Breast epithelium (tissue), 3 donors: ENCODE results near the gene TMC5.

Experiments
- POLR2A ChIP-seq: fragments of 450-650 bp; IDR thresholded peaks from one replicate; pipeline ENCODE4 v1.6.1; 2016; ENCODE audit warnings: antibody characterized with exemption, mild to moderate bottlenecking, moderate library complexity
- TF ChIP-seq, protein P1 (sequence below), 3 donors: fragments of 450-650 bp; IDR thresholded peaks; one replicate each; pipeline ENCODE4 v1.5.1; 2016 to 2017; ENCODE audit warnings: antibody characterized with exemption in 3 of 3, mild to moderate bottlenecking in 3 of 3, moderate library complexity in 3 of 3

DNA sequence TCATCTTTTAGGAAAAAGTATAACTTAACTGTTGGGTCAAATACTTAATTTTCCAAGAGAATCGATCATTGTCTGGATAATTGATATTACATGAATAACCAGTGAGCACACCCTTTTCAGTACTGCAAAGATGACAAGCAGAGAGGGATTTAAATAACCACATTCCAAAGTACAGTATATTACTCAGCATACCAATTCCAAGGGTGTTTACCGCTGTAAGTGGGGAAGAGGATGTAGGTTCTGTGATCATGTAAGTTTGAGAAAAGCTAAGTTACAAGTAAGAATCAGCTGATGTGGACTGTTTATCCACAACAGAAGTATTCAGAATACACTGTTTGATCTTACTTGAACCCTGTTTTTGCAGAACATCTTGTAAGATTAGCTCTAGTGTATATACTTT, 98.1 kb downstream of the TMC5 start:
- no peak for TF ChIP-seq POLR2A
- TF ChIP-seq, protein P1, sequence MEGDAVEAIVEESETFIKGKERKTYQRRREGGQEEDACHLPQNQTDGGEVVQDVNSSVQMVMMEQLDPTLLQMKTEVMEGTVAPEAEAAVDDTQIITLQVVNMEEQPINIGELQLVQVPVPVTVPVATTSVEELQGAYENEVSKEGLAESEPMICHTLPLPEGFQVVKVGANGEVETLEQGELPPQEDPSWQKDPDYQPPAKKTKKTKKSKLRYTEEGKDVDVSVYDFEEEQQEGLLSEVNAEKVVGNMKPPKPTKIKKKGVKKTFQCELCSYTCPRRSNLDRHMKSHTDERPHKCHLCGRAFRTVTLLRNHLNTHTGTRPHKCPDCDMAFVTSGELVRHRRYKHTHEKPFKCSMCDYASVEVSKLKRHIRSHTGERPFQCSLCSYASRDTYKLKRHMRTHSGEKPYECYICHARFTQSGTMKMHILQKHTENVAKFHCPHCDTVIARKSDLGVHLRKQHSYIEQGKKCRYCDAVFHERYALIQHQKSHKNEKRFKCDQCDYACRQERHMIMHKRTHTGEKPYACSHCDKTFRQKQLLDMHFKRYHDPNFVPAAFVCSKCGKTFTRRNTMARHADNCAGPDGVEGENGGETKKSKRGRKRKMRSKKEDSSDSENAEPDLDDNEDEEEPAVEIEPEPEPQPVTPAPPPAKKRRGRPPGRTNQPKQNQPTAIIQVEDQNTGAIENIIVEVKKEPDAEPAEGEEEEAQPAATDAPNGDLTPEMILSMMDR (IDR thresholded peaks at IDR 0.05): no peak
